Effector CD4-positive, alpha-beta T cell (primary cell): ENCODE measurements around the gene B4GALNT4.
A peak's percentile ranks its signal among the peaks of the same experiment; 100 is the strongest.
"Not testable (repeated sequence)": the region's sequence is repeated elsewhere in the genome, so short reads cannot be mapped to it uniquely, and the experiment has no call there.

Source experiments
- DNase-seq: peaks from one replicate; pipeline ENCODE4 v3.0.0-alpha.2; 2020

B4GALNT4 gene

DNA sequence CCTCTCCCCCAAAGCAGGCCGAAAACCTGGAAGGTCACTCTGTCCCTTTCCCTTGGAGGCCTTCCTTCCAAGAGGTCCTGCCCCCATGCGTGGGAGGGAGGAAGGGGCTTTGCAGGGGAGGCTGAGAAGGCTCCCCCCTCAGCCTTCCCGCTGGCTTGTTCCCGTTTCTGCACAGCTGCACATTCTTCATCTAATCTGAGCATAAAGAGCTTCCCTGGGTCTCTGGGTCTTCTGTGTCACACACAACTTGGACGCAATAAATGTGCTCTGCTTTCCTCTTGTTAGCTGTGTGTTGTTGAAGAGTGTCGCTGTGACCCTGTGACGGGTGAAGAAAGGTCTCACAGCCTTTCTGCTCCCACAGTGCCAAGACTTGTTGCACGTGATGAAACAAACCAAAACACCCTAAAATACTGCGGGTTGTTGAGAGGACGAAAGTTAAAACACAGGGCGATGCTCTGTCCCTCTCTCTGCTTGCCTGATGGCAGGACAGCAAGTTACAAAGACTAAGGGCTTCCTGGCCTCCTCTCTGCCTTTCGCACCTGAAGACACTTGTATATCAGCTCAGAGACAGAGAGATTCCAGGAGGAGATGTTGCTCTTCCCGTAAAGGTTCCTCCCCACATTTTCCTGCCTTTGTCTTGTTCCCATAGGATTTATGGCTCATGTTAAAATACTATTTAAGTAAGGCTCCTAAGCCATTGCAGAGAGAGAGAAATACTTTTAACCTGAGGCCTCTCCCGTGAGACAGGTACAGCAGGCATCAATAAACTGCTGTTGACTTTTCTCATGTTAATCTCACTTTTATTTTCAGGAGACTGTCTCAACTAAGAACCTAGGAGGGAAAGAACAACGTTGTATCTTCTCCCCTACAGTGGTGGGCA lies 33.3 kb upstream of the B4GALNT4 start:
- no peak for DNase-seq

DNA sequence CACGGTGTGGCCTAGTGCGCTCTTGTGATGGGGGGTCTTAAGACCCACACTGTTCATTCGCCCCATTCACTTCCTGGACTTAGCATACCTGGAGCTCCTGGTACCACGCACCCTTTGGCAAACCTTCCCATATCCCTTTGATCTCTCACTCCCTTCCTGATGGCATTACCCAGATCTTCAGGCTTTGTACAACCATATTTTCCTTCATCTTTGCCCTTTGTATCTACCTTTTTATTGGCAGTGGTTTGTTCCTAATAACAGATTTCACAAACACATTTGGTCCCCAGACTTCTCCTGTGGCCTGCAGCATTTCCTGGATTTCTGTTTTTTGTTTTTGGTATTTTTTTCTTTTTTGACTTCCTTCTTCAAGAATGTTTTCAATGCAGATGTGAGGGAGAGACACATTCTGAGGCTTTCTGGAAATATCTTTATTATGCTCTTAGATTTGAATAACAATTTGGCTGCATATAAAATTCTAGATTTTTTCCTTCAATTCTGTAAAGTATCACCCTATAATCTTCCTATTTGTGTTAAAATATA lies 32.6 kb upstream of the B4GALNT4 start:
- DNase-seq = no peak

DNA sequence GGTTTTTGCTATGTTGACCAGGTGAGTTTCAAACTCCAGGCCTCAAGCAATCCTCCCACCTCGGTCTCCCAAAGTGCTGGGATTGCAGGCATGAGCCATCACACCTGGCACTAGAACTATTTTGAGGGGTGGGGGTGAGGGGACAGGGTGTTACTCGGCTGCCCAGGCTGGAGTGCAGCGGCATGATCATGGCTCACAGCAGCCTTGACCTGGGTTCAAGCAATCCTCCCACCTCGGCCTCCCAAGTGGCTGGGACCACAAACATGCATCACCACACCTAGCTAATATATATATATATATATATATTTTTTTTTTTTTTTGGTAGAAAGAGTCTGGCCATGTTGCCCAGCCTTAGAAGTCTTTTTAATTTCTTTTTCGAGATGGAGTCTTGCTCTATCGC lies 31.6 kb upstream of the B4GALNT4 start:
- DNase-seq = no peak

GRCh38 chr11:339963-340362 lies 29.3 kb upstream of the B4GALNT4 start:
- no peak for DNase-seq

- DNase-seq = no peak
These were observed 28.5 kb upstream of the B4GALNT4 start for GRCh38 chr11:340539-341512.

- no peak for DNase-seq
These were observed 27.0 kb upstream of the B4GALNT4 start for GRCh38 chr11:342328-342727.

- no peak for DNase-seq
These were observed 24.3 kb upstream of the B4GALNT4 start for GRCh38 chr11:344836-345578.

GRCh38 chr11:346529-346928 lies 22.8 kb upstream of the B4GALNT4 start:
- DNase-seq = no peak

DNA sequence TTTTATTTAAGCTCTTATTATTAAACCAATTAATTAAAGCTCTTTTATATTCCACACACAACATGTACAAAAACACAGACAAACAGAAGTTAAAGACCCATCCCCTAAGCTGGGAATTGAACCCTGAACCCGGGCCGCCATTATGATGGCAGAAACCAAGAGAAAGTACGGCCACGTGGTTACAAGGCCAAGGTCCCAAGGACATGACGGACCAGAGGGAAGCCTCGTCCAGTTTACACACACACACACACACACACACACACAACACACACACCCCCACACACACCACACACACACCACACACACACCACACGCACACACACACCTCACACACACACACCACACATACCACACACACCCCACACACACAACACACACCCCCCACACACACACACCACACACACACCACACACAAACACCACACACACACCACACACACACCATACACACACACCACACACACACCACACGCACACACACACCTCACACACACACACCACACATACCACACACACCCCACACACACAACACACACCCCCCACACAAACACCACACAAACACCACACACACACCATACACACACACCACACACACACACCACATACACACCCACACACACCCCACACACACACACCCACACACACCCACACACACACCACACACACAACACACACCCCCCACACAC lies 19.9 kb upstream of the B4GALNT4 start:
- DNase-seq = not testable (repeated sequence)

- not testable (repeated sequence) for DNase-seq
These were observed 19.1 kb upstream of the B4GALNT4 start for GRCh38 chr11:350033-350722.

- no peak for DNase-seq
These were observed 18.5 kb upstream of the B4GALNT4 start for GRCh38 chr11:350723-351255.

GRCh38 chr11:351411-351810 lies 17.9 kb upstream of the B4GALNT4 start:
- no peak for DNase-seq

DNA sequence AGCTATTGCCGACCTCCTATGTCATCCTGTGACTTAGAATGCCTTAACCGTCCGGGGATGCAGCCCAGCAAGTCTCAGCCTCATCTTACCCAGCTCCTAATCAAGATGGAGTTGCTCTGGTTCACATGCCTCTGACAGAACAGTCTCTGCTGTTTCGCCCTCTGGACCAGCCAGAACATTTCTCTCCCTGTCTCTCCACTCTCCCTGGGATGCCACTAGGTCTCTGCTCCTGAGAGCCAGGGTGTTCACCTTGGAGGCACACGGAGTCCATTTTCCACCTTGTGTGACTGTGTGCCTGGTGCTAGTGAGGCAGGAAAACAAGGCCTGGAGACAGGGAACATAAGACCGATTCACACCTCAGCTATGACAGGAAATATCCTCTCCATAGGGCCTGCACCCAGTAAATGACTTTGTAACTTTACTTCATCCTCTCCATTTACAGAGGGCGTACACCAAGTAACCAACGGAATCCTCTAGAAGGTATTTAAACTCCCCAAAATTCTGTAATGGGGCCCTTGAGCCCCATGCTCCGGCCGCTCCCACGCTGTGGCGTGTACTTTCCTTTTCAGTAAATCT lies 16.8 kb upstream of the B4GALNT4 start:
- DNase-seq = no peak

GRCh38 chr11:353179-353873 lies 16.0 kb upstream of the B4GALNT4 start:
- no peak for DNase-seq

DNA sequence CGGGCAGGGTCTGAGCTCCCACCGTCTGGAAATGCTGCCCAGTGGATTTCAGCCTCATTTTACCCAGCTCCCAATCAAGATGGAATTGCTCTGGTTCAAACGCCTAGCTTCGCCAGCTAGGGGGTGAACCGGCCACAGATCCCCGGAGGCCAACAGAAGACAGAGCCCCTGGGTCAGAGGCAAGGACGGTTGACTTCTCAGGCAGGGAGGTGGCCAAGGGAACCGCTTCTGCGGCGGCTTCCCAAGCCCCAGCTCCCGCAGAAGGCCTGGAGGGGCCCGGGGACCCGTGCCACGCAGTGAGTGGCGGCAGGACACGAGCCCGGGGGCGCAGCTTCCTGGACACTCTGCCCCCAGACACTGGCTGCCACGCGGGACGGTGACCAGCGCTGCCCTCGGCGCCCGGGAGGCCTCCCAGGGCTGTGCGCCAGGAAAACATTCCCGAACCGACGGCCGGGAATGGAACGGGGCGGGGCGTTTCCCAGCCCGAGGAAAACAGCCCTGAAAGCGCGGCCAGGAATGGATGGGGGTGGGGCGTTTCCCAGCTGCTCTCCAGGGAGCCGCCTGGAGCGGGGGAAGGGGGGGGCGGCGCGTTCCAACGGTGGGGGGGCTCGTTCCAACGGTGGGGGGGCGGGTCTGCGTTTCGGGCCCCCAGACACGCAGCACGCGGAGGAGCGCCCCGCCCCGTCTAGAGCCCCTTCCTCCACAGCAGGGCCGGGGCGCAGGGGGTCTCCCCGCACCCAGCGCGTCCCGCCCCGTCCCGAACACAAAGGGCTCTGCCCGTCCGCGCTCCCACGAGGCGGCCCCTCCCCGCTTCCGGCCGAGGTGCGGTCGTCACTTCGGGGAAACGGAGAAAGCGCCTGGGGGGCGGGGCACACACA lies 13.5 kb upstream of the B4GALNT4 start:
- DNase-seq = peak; percentile 78

- DNase-seq = no peak
These were observed 12.7 kb upstream of the B4GALNT4 start for GRCh38 chr11:356610-357009.

GRCh38 chr11:357582-357981 lies 11.7 kb upstream of the B4GALNT4 start:
- DNase-seq = no peak

GRCh38 chr11:358129-358800 lies 11.0 kb upstream of the B4GALNT4 start:
- DNase-seq = no peak
